ENCODE results near the gene CALB2. TPM values are rescaled to one million over a fixed set of nuclear protein-coding genes. Genes with fewer than 3 reads are reported as not detected.
"Not testable (repeated sequence)": the region's sequence is repeated elsewhere in the genome, so short reads cannot be mapped to it uniquely, and the experiment has no call there.

CALB2 gene, protein sequence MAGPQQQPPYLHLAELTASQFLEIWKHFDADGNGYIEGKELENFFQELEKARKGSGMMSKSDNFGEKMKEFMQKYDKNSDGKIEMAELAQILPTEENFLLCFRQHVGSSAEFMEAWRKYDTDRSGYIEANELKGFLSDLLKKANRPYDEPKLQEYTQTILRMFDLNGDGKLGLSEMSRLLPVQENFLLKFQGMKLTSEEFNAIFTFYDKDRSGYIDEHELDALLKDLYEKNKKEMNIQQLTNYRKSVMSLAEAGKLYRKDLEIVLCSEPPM
- total RNA-seq (10 to 100 TPM; 16.6 to 42.2 TPM), polyA plus RNA-seq (ENCODE audit: insufficient read length in 2 of 2) (10 to 100 TPM; 39.1 to 44.1 TPM)
- long read RNA-seq, donor 1, transcript CALB2-201 (11 exons, 1,466 nt): major isoform, 17 of 17 reads
- long read RNA-seq, donor 1, partial matches to known transcripts: 0 of 17 reads
- long read RNA-seq, donor 1, other reads (novel, unspliced or antisense): 0 of 17 reads
- long read RNA-seq, donor 2, partial matches to known transcripts: 0 of 4 reads
- long read RNA-seq, donor 2, other reads (novel, unspliced or antisense): 0 of 4 reads
- long read RNA-seq, donor 3, transcript CALB2-201 (11 exons, 1,466 nt): major isoform, 7 of 7 reads
- long read RNA-seq, donor 3, partial matches to known transcripts: 0 of 7 reads
- long read RNA-seq, donor 3, other reads (novel, unspliced or antisense): 0 of 7 reads
- long read RNA-seq, donor 4: 0 reads

DNA sequence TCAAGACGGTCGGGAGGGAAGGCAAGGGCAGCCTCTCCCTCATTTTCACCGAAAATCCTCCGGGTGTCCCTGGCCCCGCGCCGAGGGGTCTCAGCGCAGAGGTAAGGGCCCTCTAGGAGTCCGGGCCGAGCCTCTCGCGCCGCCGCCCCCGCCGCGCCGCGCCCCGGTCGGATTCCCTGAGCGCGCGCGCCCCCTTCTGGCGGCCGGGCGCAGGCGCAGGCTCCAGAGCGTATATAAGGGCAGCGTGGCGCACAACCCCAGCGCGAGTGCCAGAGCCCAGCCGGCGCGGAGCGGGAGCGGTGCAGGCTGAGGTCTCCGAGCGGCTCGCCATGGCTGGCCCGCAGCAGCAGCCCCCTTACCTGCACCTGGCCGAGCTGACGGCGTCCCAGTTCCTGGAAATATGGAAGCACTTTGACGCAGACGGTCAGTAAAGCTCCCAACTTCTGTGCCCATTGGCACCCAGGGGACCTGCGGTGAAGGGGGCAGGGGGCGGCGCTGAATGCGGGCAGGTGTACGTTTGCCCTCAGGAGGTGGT, at the start of gene CALB2:
Gene CALB2, plus strand, starts transcription at position 260 of the 535 bp plus-strand sequence. Its CDS starts 70 bp downstream, at position 330.
- Histone ChIP-seq H3K27ac (ENCODE audit: low read depth, low read length) (no peak within 1 kb of the TSS), H3K4me3 (ENCODE audit: low read depth, low read length) (peak within 1 kb of the TSS; percentile 28), H3K36me3 (ENCODE audit: control insufficient read depth, insufficient read depth, low read length) (no peaks in the 10 kb centered on the region), H3K9me3 (ENCODE audit: control insufficient read depth, insufficient read depth, low read length) (no peaks in the 10 kb centered on the region), H3K27me3 (ENCODE audit: control insufficient read depth, insufficient read depth, low read length) (peaks cover 8% of the 10 kb centered on the region), H3K4me1 (ENCODE audit: control insufficient read depth, insufficient read depth, low read length) (peaks cover 17% of the 10 kb centered on the region)
- WGBS (ENCODE audit: insufficient coverage): 2% methylated on average over 53 of the region's 53 CpGs
- peak in 5 of 6 donors; percentile 35 to 84 (median 48) for DNase-seq (ENCODE audit: low read depth in 4 of 6, low spot score in 6 of 6)

DNA sequence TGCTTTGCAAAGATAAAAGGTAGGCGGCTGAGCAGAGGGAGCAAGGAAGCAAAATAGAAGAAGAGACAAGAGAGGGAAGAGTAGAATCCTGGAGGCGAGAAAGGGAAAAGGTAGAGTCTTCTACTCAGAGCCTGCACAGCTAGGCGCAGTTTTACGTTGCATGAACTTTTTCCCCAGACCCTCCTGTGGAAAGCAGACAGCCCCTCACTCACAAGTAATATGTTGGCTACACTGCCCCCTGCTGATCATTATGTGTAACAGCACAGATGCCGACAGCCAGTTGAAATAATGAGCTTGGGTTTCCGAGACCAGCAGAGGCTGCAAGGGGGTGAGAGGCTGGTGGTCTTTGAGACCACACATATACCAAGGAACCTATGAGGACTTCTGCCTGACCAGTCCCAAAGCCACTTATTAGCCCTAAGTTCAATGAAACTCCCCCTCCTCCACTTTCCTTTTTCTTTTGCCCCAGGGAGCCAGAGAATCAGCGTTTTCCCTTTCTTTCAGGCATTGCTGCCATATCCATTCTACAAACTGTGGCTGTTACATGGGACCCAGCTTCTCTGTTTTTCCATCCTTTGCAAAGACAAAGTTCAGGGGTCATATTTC, 46.9 kb upstream of the CALB2 start:
- H3K27ac ChIP-seq (ENCODE audit: low read depth, low read length): no peak overlapping the region
- H3K4me3 ChIP-seq (ENCODE audit: low read depth, low read length): no peak overlapping the region
- H3K4me1 ChIP-seq (ENCODE audit: control insufficient read depth, insufficient read depth, low read length): no peaks in the 10 kb centered on the region
- H3K36me3 ChIP-seq (ENCODE audit: control insufficient read depth, insufficient read depth, low read length): no peaks in the 10 kb centered on the region
- peak in 5 of 6 donors; percentile 47 to 93 (median 61) for DNase-seq (ENCODE audit: low read depth in 4 of 6, low spot score in 6 of 6)
- 30% methylated on average over 5 of the region's 7 CpGs for WGBS (ENCODE audit: insufficient coverage)
- no peaks in the 10 kb centered on the region for H3K27me3 ChIP-seq (ENCODE audit: control insufficient read depth, insufficient read depth, low read length)
- no peaks in the 10 kb centered on the region for H3K9me3 ChIP-seq (ENCODE audit: control insufficient read depth, insufficient read depth, low read length)

DNA sequence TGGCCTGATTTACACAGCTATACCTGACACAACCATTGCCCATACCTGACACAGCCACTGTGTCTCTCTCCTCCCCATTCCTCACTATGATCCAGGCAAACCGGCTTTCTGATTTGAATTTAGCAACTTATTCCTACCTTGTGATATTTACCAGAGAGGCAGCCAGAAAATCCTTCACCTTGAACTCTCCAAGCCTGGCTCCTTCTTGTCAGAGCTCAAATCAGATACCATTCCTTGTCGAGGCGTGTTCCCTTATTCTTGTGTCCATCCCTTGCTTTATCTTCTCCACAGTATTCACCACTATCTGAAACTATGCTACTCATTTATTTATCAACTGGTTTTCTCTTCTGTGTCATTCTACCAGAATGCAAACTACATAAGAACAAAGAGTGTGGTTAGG, 44.9 kb upstream of the CALB2 start:
- H3K9me3 ChIP-seq (ENCODE audit: control insufficient read depth, insufficient read depth, low read length); H3K4me3 ChIP-seq (ENCODE audit: low read depth, low read length); DNase-seq (ENCODE audit: low read depth in 4 of 6, low spot score in 6 of 6); H3K27ac ChIP-seq (ENCODE audit: low read depth, low read length); H3K27me3 ChIP-seq (ENCODE audit: control insufficient read depth, insufficient read depth, low read length); H3K4me1 ChIP-seq (ENCODE audit: control insufficient read depth, insufficient read depth, low read length); H3K36me3 ChIP-seq (ENCODE audit: control insufficient read depth, insufficient read depth, low read length): not testable (repeated sequence)
- 94% methylated on average over 2 of the region's 3 CpGs for WGBS (ENCODE audit: insufficient coverage)

DNA sequence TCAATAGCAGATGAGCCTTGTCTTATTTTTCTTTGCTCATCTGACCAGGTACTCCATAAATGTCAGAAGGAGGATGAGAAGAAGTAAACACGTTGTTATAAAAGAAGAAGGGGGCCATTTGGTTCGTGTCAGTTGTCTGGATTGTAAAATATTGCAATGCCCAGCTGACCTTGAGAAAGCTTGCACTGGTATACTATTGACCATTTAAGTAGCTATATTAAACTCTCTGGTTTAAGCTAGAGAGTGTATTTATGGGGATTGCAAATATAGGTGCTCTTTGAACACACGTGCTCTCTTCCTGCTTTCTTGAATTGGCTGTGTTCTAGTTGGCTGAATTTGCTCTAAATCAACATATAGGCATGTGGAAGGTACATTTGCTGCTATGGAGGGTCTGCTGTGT, 43.3 kb upstream of the CALB2 start:
- Histone ChIP-seq H3K9me3 (ENCODE audit: control insufficient read depth, insufficient read depth, low read length) (no peaks in the 10 kb centered on the region), H3K27me3 (ENCODE audit: control insufficient read depth, insufficient read depth, low read length) (no peaks in the 10 kb centered on the region), H3K4me3 (ENCODE audit: low read depth, low read length) (no peak overlapping the region), H3K27ac (ENCODE audit: low read depth, low read length) (no peak overlapping the region), H3K4me1 (ENCODE audit: control insufficient read depth, insufficient read depth, low read length) (no peaks in the 10 kb centered on the region), H3K36me3 (ENCODE audit: control insufficient read depth, insufficient read depth, low read length) (no peaks in the 10 kb centered on the region)
- WGBS (ENCODE audit: insufficient coverage): 50% methylated on average over 1 of the region's 3 CpGs
- no peak for DNase-seq (ENCODE audit: low read depth in 4 of 6, low spot score in 6 of 6)

DNA sequence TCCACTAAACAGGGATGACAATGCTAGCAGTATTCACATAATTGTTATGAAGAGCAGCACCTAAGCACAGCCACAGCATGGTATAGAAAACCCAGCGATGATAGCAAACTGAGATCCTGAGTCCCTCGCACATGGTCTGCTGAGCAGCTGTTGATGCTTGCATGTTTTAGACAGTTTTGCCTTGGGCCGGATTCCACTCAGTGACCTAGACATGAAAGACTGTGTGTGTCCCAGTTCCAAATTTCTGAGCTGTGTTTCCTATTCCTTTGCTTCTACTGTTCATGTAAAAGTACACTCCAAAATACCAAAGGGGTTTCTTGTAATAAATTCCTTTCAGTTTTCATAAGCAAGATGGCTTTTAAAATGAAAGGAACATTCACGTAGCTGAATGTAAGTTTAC, 38.5 kb upstream of the CALB2 start:
- Histone ChIP-seq H3K27me3 (ENCODE audit: control insufficient read depth, insufficient read depth, low read length) (no peaks in the 10 kb centered on the region), H3K27ac (ENCODE audit: low read depth, low read length) (no peak overlapping the region), H3K4me3 (ENCODE audit: low read depth, low read length) (no peak overlapping the region), H3K4me1 (ENCODE audit: control insufficient read depth, insufficient read depth, low read length) (no peaks in the 10 kb centered on the region), H3K9me3 (ENCODE audit: control insufficient read depth, insufficient read depth, low read length) (no peaks in the 10 kb centered on the region), H3K36me3 (ENCODE audit: control insufficient read depth, insufficient read depth, low read length) (no peaks in the 10 kb centered on the region)
- 71% methylated on average over 2 of the region's 4 CpGs for WGBS (ENCODE audit: insufficient coverage)
- no peak for DNase-seq (ENCODE audit: low read depth in 4 of 6, low spot score in 6 of 6)

DNA sequence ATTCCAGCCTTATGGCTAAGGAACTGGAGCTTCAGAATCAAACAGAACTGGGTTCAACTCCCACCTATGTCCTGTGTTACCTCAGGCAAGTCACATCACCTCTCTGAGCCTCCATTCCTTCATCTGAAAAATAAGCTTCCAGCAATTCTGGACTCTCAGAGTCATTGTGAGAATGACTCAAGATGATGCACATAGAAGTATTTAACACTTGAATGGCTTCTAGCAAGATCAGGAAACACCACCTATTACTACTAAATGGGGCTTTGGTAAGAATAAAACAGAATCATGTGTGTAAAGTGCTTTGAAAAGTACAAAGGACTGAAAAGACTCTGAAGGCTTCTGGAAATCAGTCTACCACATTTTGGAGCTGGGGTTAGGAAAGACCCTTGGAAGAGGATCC, 30.8 kb upstream of the CALB2 start:
- H3K4me3 ChIP-seq (ENCODE audit: low read depth, low read length): no peak overlapping the region
- no peak for DNase-seq (ENCODE audit: low read depth in 4 of 6, low spot score in 6 of 6)
- no peak overlapping the region for H3K27ac ChIP-seq (ENCODE audit: low read depth, low read length)
- peaks cover 3% of the 10 kb centered on the region for H3K9me3 ChIP-seq (ENCODE audit: control insufficient read depth, insufficient read depth, low read length)
- no peaks in the 10 kb centered on the region for H3K4me1 ChIP-seq (ENCODE audit: control insufficient read depth, insufficient read depth, low read length)
- no peaks in the 10 kb centered on the region for H3K36me3 ChIP-seq (ENCODE audit: control insufficient read depth, insufficient read depth, low read length)
- no peaks in the 10 kb centered on the region for H3K27me3 ChIP-seq (ENCODE audit: control insufficient read depth, insufficient read depth, low read length)

DNA sequence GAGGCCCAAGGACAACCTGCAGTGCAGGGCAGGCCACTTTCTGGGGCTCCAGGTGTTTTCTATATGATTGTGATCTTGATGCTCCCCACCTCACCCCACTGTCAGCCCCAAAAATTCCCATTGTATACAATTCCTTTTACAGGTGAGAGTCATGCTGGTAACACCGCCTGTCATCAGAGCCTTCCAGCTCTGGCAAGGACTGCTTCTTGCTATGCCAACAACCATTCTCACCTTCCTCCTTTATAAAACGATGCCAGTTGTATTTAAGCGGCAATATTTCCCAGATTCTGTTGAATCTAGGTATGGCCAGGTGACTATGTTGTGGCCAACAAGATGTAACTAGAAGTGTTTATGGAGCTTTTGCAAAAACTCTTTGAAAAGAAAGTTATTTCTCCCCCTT, 30.4 kb upstream of the CALB2 start:
- H3K36me3 ChIP-seq (ENCODE audit: control insufficient read depth, insufficient read depth, low read length): no peaks in the 10 kb centered on the region
- H3K27me3 ChIP-seq (ENCODE audit: control insufficient read depth, insufficient read depth, low read length): no peaks in the 10 kb centered on the region
- 88% methylated on average over 1 of the region's 3 CpGs for WGBS (ENCODE audit: insufficient coverage)
- peak in 1 of 6 donors; percentile 36 for DNase-seq (ENCODE audit: low read depth in 4 of 6, low spot score in 6 of 6)
- H3K27ac ChIP-seq (ENCODE audit: low read depth, low read length): no peak overlapping the region
- H3K9me3 ChIP-seq (ENCODE audit: control insufficient read depth, insufficient read depth, low read length): peaks cover 3% of the 10 kb centered on the region
- no peak overlapping the region for H3K4me3 ChIP-seq (ENCODE audit: low read depth, low read length)
- no peaks in the 10 kb centered on the region for H3K4me1 ChIP-seq (ENCODE audit: control insufficient read depth, insufficient read depth, low read length)

DNA sequence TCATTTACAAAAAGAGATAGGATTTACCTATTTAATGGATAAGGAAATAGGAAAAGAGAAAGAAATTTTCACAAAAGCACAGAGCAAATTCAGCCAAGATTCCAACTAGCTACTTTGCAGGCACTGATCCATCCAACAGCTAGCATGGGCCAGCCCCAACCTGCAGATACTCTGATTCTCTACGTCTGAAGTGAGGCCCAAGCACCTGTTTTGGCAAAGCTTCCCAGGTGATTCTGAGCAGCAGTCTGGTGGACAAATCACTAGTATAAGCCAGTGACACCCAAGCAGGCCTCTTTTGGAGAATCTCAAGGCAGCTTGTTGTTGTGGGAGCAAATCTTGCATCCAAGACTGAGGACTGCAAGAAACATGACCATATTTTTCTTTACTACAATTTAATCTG, 20.9 kb upstream of the CALB2 start:
- 77% methylated on average over 1 of the region's 1 CpG for WGBS (ENCODE audit: insufficient coverage)
- Histone ChIP-seq H3K27me3 (ENCODE audit: control insufficient read depth, insufficient read depth, low read length) (no peaks in the 10 kb centered on the region), H3K27ac (ENCODE audit: low read depth, low read length) (no peak overlapping the region), H3K4me1 (ENCODE audit: control insufficient read depth, insufficient read depth, low read length) (no peaks in the 10 kb centered on the region), H3K4me3 (ENCODE audit: low read depth, low read length) (no peak overlapping the region), H3K9me3 (ENCODE audit: control insufficient read depth, insufficient read depth, low read length) (no peaks in the 10 kb centered on the region), H3K36me3 (ENCODE audit: control insufficient read depth, insufficient read depth, low read length) (no peaks in the 10 kb centered on the region)
- DNase-seq (ENCODE audit: low read depth in 4 of 6, low spot score in 6 of 6): no peak

DNA sequence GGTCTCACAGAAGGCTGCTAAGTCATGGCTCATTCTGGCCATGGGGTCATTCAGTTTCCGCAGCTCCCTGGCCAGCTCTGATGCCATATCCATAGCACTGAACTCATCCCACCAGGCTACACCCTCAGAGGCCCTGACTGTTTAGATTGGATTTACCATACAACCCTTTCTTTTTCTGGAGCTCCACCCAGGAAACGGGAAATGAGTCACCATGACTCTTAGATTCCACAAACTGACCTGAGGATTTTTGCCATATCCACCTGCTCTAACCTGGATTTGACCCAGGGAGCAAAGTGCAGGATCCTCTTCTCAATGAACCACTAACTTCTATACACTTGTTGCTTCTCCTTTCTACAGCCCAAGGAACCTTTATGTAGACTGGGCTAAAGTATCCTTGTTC, 20.3 kb upstream of the CALB2 start:
- 96% methylated on average over 2 of the region's 2 CpGs for WGBS (ENCODE audit: insufficient coverage)

More for the DNA sequence above, 20.3 kb upstream of the CALB2 start:
- H3K36me3 ChIP-seq (ENCODE audit: control insufficient read depth, insufficient read depth, low read length): no peaks in the 10 kb centered on the region
- no peaks in the 10 kb centered on the region for H3K4me1 ChIP-seq (ENCODE audit: control insufficient read depth, insufficient read depth, low read length)
- H3K27me3 ChIP-seq (ENCODE audit: control insufficient read depth, insufficient read depth, low read length): no peaks in the 10 kb centered on the region
- no peak overlapping the region for H3K27ac ChIP-seq (ENCODE audit: low read depth, low read length)
- no peaks in the 10 kb centered on the region for H3K9me3 ChIP-seq (ENCODE audit: control insufficient read depth, insufficient read depth, low read length)
- no peak overlapping the region for H3K4me3 ChIP-seq (ENCODE audit: low read depth, low read length)
- DNase-seq (ENCODE audit: low read depth in 4 of 6, low spot score in 6 of 6): no peak

All from spinal cord (tissue), 10 donors.